Endothelial cell (in vitro differentiated cells): ENCODE results near the gene CARF. TPM values are rescaled to one million over a fixed set of nuclear protein-coding genes. Genes with fewer than 3 reads are reported as not detected.
A peak's percentile ranks its signal among the peaks of the same experiment; 100 is the strongest.
"Not testable (repeated sequence)": the region's sequence is repeated elsewhere in the genome, so short reads cannot be mapped to it uniquely, and the experiment has no call there.

ENCODE experiments used
- DNase-seq: peaks from one replicate; pipeline ENCODE4 v3.0.0; 2021; ENCODE audit warnings: low spot score
- H3K27ac Mint-ChIP-seq: one replicate; pipeline ENCODE4 v1.8.0; 2021; ENCODE audit warnings: mixed read lengths, inconsistent platforms; ENCODE audit not compliant: unreplicated experiment
- H3K27me3 Mint-ChIP-seq: one replicate; pipeline ENCODE4 v1.8.0; 2021; ENCODE audit warnings: mild to moderate bottlenecking, moderate library complexity, mixed read lengths, inconsistent platforms; ENCODE audit not compliant: unreplicated experiment
- H3K36me3 Mint-ChIP-seq: one replicate; pipeline ENCODE4 v1.8.0; 2021; ENCODE audit warnings: mild to moderate bottlenecking, low read depth, mixed read lengths, inconsistent platforms; ENCODE audit not compliant: unreplicated experiment
- H3K4me1 Mint-ChIP-seq: one replicate; pipeline ENCODE4 v1.8.0; 2021; ENCODE audit warnings: mild to moderate bottlenecking, mixed read lengths, inconsistent platforms; ENCODE audit not compliant: unreplicated experiment
- H3K4me3 Mint-ChIP-seq: one replicate; pipeline ENCODE4 v1.8.0; 2021; ENCODE audit warnings: mild to moderate bottlenecking, mixed read lengths, inconsistent platforms; ENCODE audit not compliant: unreplicated experiment
- H3K9me3 Mint-ChIP-seq: one replicate; pipeline ENCODE4 v1.8.0; 2021; ENCODE audit warnings: mixed read lengths, inconsistent platforms; ENCODE audit not compliant: unreplicated experiment
- total RNA-seq: library from RNA; stranded (reverse); fragmentation: NEBNext Ultra II Directional; extraction: Animal tissue kit (Norgen Biotek cat#: 25700); gene quantifications from one replicate; pipeline ENCODE4 v1.2.1, GENCODE V29; 2021; ENCODE audit not compliant: unreplicated experiment
- TF ChIP-seq, protein P1 (sequence below): fragments of 200-600 bp; sonication (generic); IDR thresholded peaks from one replicate; pipeline ENCODE4 v1.5.0; 2021; ENCODE audit warnings: antibody characterized with exemption; ENCODE audit not compliant: unreplicated experiment

The CARF gene
- total RNA-seq, 1 donor from 2014 or later = 8.8 TPM

DNA sequence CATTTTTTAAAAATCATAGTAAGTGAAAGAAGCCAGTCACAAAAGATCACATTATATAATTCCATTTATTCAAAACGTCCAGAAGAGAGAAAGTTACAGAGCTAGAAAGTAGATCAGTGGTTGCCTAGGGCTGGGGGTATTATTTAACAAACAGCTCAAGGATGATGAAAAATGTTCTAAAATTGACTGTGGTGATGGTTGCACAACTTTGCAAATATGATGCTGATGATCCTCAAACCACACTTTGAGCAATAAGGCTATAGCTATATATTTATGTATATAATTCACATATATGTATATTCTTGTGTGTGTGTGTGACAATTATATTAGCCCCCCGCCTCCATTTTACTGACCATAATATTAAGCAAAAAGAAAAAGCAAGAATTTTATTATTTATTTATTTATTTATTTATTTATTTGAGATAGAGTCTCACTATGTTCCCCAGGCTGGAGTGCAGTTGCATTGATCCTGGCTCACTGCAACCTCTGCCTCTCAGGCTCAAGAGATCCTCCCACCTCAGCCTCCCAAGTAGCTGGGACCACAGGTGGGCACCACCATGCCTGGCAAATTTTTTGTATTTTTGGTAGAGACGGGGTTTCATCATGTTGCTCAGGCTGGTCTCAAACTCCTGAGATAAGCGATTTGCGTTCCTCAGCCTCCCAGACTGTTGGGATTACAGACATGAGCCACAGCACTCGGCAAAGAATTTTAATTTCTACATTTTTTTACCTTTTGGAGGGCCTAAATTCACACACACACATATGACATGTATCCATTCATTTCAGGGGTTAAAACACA is 2.5 kb upstream of the CARF start:
- H3K4me3 Mint-ChIP-seq = no peak overlapping the region
- DNase-seq = no peak
- peaks cover 10% of the 10 kb centered on the region for H3K4me1 Mint-ChIP-seq
- TF ChIP-seq, protein P1, sequence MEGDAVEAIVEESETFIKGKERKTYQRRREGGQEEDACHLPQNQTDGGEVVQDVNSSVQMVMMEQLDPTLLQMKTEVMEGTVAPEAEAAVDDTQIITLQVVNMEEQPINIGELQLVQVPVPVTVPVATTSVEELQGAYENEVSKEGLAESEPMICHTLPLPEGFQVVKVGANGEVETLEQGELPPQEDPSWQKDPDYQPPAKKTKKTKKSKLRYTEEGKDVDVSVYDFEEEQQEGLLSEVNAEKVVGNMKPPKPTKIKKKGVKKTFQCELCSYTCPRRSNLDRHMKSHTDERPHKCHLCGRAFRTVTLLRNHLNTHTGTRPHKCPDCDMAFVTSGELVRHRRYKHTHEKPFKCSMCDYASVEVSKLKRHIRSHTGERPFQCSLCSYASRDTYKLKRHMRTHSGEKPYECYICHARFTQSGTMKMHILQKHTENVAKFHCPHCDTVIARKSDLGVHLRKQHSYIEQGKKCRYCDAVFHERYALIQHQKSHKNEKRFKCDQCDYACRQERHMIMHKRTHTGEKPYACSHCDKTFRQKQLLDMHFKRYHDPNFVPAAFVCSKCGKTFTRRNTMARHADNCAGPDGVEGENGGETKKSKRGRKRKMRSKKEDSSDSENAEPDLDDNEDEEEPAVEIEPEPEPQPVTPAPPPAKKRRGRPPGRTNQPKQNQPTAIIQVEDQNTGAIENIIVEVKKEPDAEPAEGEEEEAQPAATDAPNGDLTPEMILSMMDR = no peak
- H3K36me3 Mint-ChIP-seq = peaks cover 18% of the 10 kb centered on the region
- H3K9me3 Mint-ChIP-seq = no peaks in the 10 kb centered on the region
- peaks cover 4% of the 10 kb centered on the region for H3K27me3 Mint-ChIP-seq
- no peak overlapping the region for H3K27ac Mint-ChIP-seq

DNA sequence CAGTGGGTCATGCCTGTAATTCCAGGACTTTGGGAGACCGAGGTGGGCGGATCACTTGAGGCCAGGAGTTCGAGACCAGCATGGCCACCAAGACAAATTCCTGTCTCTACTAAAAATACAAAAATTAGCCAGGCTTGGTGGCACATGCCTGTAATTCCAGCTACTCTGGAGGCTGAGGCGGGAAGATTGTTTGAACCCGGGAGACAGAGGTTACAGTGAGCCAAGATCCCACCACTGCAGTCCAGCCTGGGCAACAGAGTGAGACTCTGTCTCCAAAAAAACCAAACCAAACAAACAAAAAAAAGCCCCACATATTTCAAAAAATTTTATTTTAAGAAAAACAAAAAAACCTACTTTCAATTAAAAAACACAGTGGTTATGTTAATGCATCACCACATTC is 1.8 kb upstream of the CARF start:
- H3K4me3 Mint-ChIP-seq = peak overlapping the region; percentile 99
- not testable (repeated sequence) for DNase-seq, H3K27me3 Mint-ChIP-seq, H3K27ac Mint-ChIP-seq, H3K9me3 Mint-ChIP-seq, H3K4me1 Mint-ChIP-seq
- H3K36me3 Mint-ChIP-seq = peaks cover 13% of the 10 kb centered on the region

DNA sequence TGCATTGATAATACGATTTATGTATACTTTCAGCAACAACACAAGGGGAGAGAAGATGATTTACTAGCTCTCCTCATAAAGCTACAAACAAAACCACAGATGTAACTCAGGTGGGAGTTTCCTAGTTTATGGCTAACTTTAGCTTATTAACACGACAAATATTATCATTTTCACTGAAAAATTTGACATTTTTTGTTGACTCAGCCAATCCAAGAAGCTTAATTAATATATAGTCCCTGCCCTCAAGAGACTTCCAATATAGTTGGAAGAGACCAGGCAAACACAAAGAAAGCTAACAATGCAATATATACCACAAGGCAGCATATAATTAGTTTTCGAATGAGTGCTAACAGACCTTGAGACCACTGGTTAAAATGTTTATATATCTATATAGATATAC is 1.4 kb upstream of the CARF start:
- no peaks in the 10 kb centered on the region for H3K9me3 Mint-ChIP-seq
- H3K27ac Mint-ChIP-seq = no peak overlapping the region
- H3K36me3 Mint-ChIP-seq = peaks cover 9% of the 10 kb centered on the region
- peaks cover 10% of the 10 kb centered on the region for H3K4me1 Mint-ChIP-seq
- DNase-seq = no peak
- TF ChIP-seq, protein P1 = no peak
- peak overlapping the region; percentile 99 for H3K4me3 Mint-ChIP-seq
- H3K27me3 Mint-ChIP-seq = peaks cover 4% of the 10 kb centered on the region

DNA sequence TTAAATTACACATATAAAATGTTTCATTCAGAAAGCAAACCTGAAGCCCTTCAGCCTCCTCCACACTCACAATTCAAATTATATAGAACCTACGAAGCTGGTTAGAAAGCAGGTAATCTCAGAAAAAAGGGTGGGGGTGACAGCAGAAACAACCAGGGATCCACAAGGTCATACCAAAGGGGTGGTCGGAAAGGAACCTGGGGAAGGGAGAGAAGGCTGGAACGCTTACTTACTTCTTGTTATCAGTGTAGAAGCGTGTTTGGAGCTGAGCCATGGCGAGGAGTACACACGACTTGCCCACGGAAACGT is 918 bp upstream of the CARF start:
- DNase-seq = no peak
- Mint-ChIP-seq H3K27ac (peak overlapping the region; percentile 98), H3K4me1 (peaks cover 10% of the 10 kb centered on the region), H3K4me3 (peak overlapping the region; percentile 99), H3K27me3 (peaks cover 4% of the 10 kb centered on the region), H3K9me3 (no peaks in the 10 kb centered on the region), H3K36me3 (peaks cover 7% of the 10 kb centered on the region)
- TF ChIP-seq, protein P1 = no peak

DNA sequence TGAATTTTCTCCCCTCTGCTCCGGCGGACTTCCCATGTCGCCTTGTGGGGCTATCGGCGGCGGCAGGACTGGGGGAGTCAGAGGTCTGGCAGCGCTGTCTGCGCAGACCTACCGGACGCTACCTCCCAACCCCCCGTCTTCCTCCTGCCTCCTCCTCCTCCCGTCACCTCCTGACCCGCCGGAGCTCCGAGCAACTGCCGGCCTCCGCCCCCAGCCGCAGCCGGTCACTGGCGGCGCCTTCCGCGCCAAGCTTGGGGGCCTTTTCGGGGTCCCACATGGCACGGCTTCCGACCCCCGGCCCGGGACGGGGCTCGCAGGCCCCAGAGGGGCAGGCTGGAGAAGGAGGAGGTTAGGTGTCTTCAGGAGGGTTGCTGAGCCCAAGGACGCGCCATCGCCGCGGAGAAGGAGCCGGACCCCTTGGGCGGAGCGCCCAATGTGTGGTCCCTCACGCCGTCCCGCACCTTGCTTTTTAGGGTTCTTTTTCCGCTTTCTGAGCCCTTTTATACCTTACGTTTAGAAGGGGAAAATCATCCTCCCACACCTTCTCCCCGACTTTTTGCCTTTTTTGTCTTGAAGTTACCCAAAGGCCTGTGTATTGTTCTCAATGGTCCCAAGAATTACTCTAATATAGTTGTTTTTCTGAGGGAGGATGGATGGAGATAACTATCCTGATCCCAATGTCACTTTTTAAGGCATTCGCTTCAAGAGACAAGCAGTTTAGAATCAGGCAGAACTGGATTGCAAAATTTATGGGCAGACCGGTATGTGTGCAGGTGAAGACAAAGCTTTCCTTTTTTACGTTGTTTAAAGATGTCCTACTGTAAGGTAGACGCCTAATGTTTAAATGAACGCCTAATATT is 497 bp downstream of the CARF start:
- Mint-ChIP-seq H3K4me3 (peak overlapping the region; percentile 99), H3K27ac (peak overlapping the region; percentile 98)
- H3K36me3 Mint-ChIP-seq, H3K4me1 Mint-ChIP-seq, H3K27me3 Mint-ChIP-seq, H3K9me3 Mint-ChIP-seq: not testable (repeated sequence)
- peak; percentile 9 for DNase-seq

DNA sequence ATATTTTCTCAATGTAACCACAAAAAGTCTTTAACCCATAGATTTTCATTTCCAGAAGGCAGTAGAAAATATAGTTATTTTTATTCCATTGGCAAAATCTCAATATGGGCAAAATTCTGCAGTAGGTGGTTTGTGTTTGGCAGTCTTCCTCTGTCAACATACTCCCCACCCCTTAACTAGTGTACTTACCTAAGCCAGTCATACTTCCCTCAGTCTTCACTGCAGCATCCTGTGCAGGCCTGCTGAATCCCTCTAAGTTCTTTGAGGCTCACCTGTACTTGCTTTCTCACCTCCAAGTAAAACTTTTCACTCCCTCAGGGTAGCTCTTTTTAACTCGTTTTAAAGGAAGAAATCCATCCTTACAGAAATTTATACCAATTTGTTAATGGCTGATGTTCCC is 6.8 kb downstream of the CARF start:
- Mint-ChIP-seq H3K4me3 (no peak overlapping the region), H3K27ac (no peak overlapping the region), H3K9me3 (no peaks in the 10 kb centered on the region), H3K4me1 (no peaks in the 10 kb centered on the region), H3K36me3 (peaks cover 5% of the 10 kb centered on the region), H3K27me3 (no peaks in the 10 kb centered on the region)
- TF ChIP-seq, protein P1 = no peak
- DNase-seq = no peak
